Measurements from ENCODE around the gene MGRN1. TPM values are rescaled to one million over a fixed set of nuclear protein-coding genes. Genes with fewer than 3 reads are reported as not detected.

Gene MGRN1
- total RNA-seq, 2 donors from 2014 or later: 35.6 to 47.4 TPM

- H3K36me3 ChIP-seq: no peaks in the 10 kb centered on the region
- TF ChIP-seq CTCF (IDR thresholded peaks at IDR 0.05): no peak
- peak overlapping the region; percentile 91 to 95 for H3K27ac ChIP-seq
- peaks cover 0 to 21% of the 10 kb centered on the region in 2 donors for H3K4me1 ChIP-seq
- H3K9me3 ChIP-seq: no peaks in the 10 kb centered on the region
- peak; percentile 82 for DNase-seq (ENCODE audit: low spot score)
- no peaks in the 10 kb centered on the region for H3K27me3 ChIP-seq
- H3K4me3 ChIP-seq: peak overlapping the region; percentile 91
Observed at GRCh38 chr16:4624827-4625559, 367 bp downstream of the MGRN1 start.

- H3K27me3 ChIP-seq: no peaks in the 10 kb centered on the region
- no peak for TF ChIP-seq CTCF (IDR thresholded peaks at IDR 0.05)
Observed at GRCh38 chr16:4625560-4626159, 1.0 kb downstream of the MGRN1 start.

GRCh38 chr16:4626396-4626795 is 1.8 kb downstream of the MGRN1 start:
- Histone ChIP-seq H3K27me3 (no peaks in the 10 kb centered on the region), H3K9me3 (peaks cover 0 to 4% of the 10 kb centered on the region in 2 donors), H3K27ac (peak overlapping the region in 1 of 2 donors; percentile 91), H3K4me3 (peak overlapping the region in 1 of 2 donors; percentile 91), H3K4me1 (peaks cover 0 to 21% of the 10 kb centered on the region in 2 donors), H3K36me3 (no peaks in the 10 kb centered on the region)
- no peak for TF ChIP-seq CTCF (IDR thresholded peaks at IDR 0.05)
- DNase-seq (ENCODE audit: low spot score): no peak

More at GRCh38 chr16:4625560-4626159, 1.0 kb downstream of the MGRN1 start:
- Histone ChIP-seq H3K9me3 (no peaks in the 10 kb centered on the region), H3K27ac (peak overlapping the region; percentile 91 to 95), H3K4me1 (peaks cover 0 to 21% of the 10 kb centered on the region in 2 donors), H3K36me3 (no peaks in the 10 kb centered on the region), H3K4me3 (peak overlapping the region; percentile 91)
- no peak for DNase-seq (ENCODE audit: low spot score)

GRCh38 chr16:4628283-4628682 is 3.7 kb downstream of the MGRN1 start:
- H3K27ac ChIP-seq: no peak overlapping the region
- no peaks in the 10 kb centered on the region for H3K36me3 ChIP-seq
- H3K9me3 ChIP-seq: peaks cover 0 to 8% of the 10 kb centered on the region in 2 donors
- no peak overlapping the region for H3K4me3 ChIP-seq
- H3K27me3 ChIP-seq: no peaks in the 10 kb centered on the region
- no peak for DNase-seq (ENCODE audit: low spot score)
- TF ChIP-seq CTCF (IDR thresholded peaks at IDR 0.05): no peak
- peaks cover 0 to 21% of the 10 kb centered on the region in 2 donors for H3K4me1 ChIP-seq

GRCh38 chr16:4631444-4631843 is 6.8 kb downstream of the MGRN1 start:
- no peak for DNase-seq (ENCODE audit: low spot score)
- Histone ChIP-seq H3K27me3 (no peaks in the 10 kb centered on the region), H3K4me1 (peaks cover 0 to 6% of the 10 kb centered on the region in 2 donors), H3K4me3 (no peak overlapping the region), H3K27ac (no peak overlapping the region), H3K36me3 (peaks cover 5% of the 10 kb centered on the region), H3K9me3 (peaks cover 0 to 8% of the 10 kb centered on the region in 2 donors)
- TF ChIP-seq CTCF (IDR thresholded peaks at IDR 0.05): no peak

Data from right atrium auricular region (tissue), 2 donors.